ENCODE results near the gene DCLK2. TPM values are rescaled to one million over a fixed set of nuclear protein-coding genes. Genes with fewer than 3 reads are reported as not detected.

DCLK2 gene
- total RNA-seq, 1 experiment from 2014 or later = 2.7 TPM

DNA sequence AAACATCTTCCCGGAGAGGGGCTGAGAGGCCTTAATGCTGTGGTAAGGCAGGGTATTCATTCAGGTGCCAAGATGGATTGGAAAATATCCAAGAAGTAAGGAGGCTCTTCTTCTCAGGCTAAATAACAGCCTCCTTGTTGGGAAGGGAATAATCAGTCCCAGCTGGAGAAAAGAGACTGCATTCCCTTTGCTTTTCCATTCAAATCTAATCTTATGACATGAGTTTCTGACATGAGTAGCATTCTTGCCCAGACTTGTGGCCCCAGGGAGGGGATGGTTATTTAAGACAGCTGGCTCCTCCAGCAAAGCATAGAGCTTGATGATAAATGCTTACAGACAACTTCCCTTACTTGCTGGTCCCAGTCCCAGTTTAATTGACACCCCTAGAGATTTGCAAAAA lies 98.3 kb downstream of the DCLK2 start:
- Histone ChIP-seq H3K9me2 (ENCODE audit: insufficient read depth) (no peaks in the 10 kb centered on the region), H3K4me1 (ENCODE audit: control insufficient read depth in 1 of 2, insufficient read depth in 2 of 2, low read length in 2 of 2) (peaks cover 0 to 4% of the 10 kb centered on the region in 2 experiments; a peak in 1 of 4 replicates), H3K36me3 (ENCODE audit: control insufficient read depth in 1 of 2, insufficient read depth in 2 of 2, low read length in 2 of 2) (no peaks in the 10 kb centered on the region), H3K79me2 (ENCODE audit: insufficient read depth, low read length) (no peaks in the 10 kb centered on the region), H3K27ac (ENCODE audit: low read depth, low read length) (no peak overlapping the region), H3K27me3 (ENCODE audit: insufficient read depth, low read length) (no peaks in the 10 kb centered on the region), H3K9me3 (ENCODE audit: control insufficient read depth in 1 of 2, insufficient read depth in 1 of 2, low read depth in 1 of 2, low read length in 2 of 2) (no peaks in the 10 kb centered on the region), H3K4me2 (ENCODE audit: low read length) (no peak overlapping the region), H3K9ac (ENCODE audit: low read length) (no peak overlapping the region), H2AFZ (ENCODE audit: low read depth, low read length, poor library complexity, severe bottlenecking) (no peak overlapping the region), H3K4me3 (replicated peaks in 1 of 2; ENCODE audit: low read depth in 1 of 2, low read length in 2 of 2) (no peak overlapping the region), H4K20me1 (ENCODE audit: insufficient read depth) (no peaks in the 10 kb centered on the region)
- ChIA-PET RAD21 (ENCODE audit: low non-redundant PET in 1 of 2, low total read pairs in 2 of 2, uncharacterized antibody in 2 of 2, unreplicated experiment in 2 of 2) (no interaction called here), POLR2A (no interaction called here), CTCF (no interaction called here)
- BruUV-seq (replicated peaks) = no TSS peak
- DNase-seq (ENCODE audit: low read depth, low spot score) (no peak), ATAC-seq (no peak)
- TF ChIP-seq, protein P1, sequence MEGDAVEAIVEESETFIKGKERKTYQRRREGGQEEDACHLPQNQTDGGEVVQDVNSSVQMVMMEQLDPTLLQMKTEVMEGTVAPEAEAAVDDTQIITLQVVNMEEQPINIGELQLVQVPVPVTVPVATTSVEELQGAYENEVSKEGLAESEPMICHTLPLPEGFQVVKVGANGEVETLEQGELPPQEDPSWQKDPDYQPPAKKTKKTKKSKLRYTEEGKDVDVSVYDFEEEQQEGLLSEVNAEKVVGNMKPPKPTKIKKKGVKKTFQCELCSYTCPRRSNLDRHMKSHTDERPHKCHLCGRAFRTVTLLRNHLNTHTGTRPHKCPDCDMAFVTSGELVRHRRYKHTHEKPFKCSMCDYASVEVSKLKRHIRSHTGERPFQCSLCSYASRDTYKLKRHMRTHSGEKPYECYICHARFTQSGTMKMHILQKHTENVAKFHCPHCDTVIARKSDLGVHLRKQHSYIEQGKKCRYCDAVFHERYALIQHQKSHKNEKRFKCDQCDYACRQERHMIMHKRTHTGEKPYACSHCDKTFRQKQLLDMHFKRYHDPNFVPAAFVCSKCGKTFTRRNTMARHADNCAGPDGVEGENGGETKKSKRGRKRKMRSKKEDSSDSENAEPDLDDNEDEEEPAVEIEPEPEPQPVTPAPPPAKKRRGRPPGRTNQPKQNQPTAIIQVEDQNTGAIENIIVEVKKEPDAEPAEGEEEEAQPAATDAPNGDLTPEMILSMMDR (IDR thresholded peaks at IDR 0.05 in 2 of 3, conservative IDR thresholded peaks at IDR 0.05 in 1 of 3; ENCODE audit: borderline replicate concordance in 1 of 3, insufficient read depth in 1 of 3, low read depth in 2 of 3, low read length in 2 of 3) = no peak
- no peak for TF ChIP-seq SP1 (IDR thresholded peaks at IDR 0.05; ENCODE audit: low read depth)
- no peak for TF ChIP-seq YY1 (IDR thresholded peaks at IDR 0.05; ENCODE audit: extremely low read depth, insufficient replicate concordance, low read depth, low read length)
- intact Hi-C loops (cut with micrococcal nuclease) = no loop called here

DNA sequence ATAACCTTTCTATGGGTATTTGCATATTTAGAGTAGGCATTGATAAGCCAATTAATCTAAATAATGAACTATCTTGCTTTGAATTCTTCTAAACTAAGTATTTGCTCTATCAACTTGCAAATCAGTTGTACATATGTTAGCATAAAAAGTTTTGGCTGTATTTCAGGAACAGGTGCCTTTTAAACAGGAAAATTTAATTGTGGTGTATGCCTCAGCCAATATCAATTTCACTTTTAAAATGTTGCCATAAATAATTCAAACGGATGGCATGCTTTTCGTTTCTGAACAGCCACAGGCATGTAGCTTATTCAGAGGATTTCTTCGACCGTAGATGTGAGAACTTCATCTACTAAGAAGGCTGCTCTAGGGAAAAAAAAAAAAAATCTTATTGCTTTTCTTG lies 99.9 kb downstream of the DCLK2 start:
- no peaks in the 10 kb centered on the region for H3K9me3 ChIP-seq (ENCODE audit: control insufficient read depth in 1 of 2, insufficient read depth in 1 of 2, low read depth in 1 of 2, low read length in 2 of 2)
- no peak overlapping the region for H3K27ac ChIP-seq (ENCODE audit: low read depth, low read length)
- ChIA-PET CTCF (no interaction called here), RAD21 (ENCODE audit: low non-redundant PET in 1 of 2, low total read pairs in 2 of 2, uncharacterized antibody in 2 of 2, unreplicated experiment in 2 of 2) (no interaction called here), POLR2A (no interaction called here)
- DNase-seq (ENCODE audit: low read depth, low spot score) = no peak
- no peak for ATAC-seq
- no peaks in the 10 kb centered on the region for H3K79me2 ChIP-seq (ENCODE audit: insufficient read depth, low read length)
- no peaks in the 10 kb centered on the region for H3K27me3 ChIP-seq (ENCODE audit: insufficient read depth, low read length)
- no peak overlapping the region for H3K9ac ChIP-seq (ENCODE audit: low read length)
- intact Hi-C loops (cut with micrococcal nuclease) = no loop called here
- no TSS peak for BruUV-seq (replicated peaks)
- H3K4me1 ChIP-seq (ENCODE audit: control insufficient read depth in 1 of 2, insufficient read depth in 2 of 2, low read length in 2 of 2) = no peaks in the 10 kb centered on the region; a peak in 1 of 4 replicates
- H3K36me3 ChIP-seq (ENCODE audit: control insufficient read depth in 1 of 2, insufficient read depth in 2 of 2, low read length in 2 of 2) = no peaks in the 10 kb centered on the region
- no peaks in the 10 kb centered on the region for H4K20me1 ChIP-seq (ENCODE audit: insufficient read depth)
- H3K9me2 ChIP-seq (ENCODE audit: insufficient read depth) = no peaks in the 10 kb centered on the region
- no peak for TF ChIP-seq JUND (IDR thresholded peaks at IDR 0.05)
- no peak for TF ChIP-seq POLR2A (IDR thresholded peaks at IDR 0.05; ENCODE audit: borderline replicate concordance, extremely low read depth, insufficient read depth, insufficient read length)
- H2AFZ ChIP-seq (ENCODE audit: low read depth, low read length, poor library complexity, severe bottlenecking) = no peak overlapping the region
- H3K4me3 ChIP-seq (replicated peaks in 1 of 2; ENCODE audit: low read depth in 1 of 2, low read length in 2 of 2) = no peak overlapping the region
- H3K4me2 ChIP-seq (ENCODE audit: low read length) = no peak overlapping the region

Data from HCT116 (cell line).